ENCODE data around the gene ZNF304.

ZNF304 gene

GRCh38 chr19:57350877-57351805, at the start of gene ZNF304:
Gene ZNF304 (plus strand): TSS chr19:57351271. CDS start chr19:57351665, 394 bp downstream.
- FAIRE-seq (peak; percentile 75), DNase-seq (ENCODE audit: insufficient read length, low spot score) (peak; percentile 94)

- FAIRE-seq, result no peak
- no peak for DNase-seq (ENCODE audit: insufficient read length, low spot score)
Measured at GRCh38 chr19:57302020-57302465, 49.0 kb upstream of the ZNF304 start.

- DNase-seq (ENCODE audit: insufficient read length, low spot score) (no peak), FAIRE-seq (no peak)
Measured at GRCh38 chr19:57302727-57303401, 48.2 kb upstream of the ZNF304 start.

GRCh38 chr19:57305056-57305455, 46.0 kb upstream of the ZNF304 start:
- FAIRE-seq, result no peak
- DNase-seq (ENCODE audit: insufficient read length, low spot score), result no peak

- FAIRE-seq, result no peak
- DNase-seq (ENCODE audit: insufficient read length, low spot score), result no peak
Measured at GRCh38 chr19:57308514-57308913, 42.6 kb upstream of the ZNF304 start.

- FAIRE-seq, result no peak
- DNase-seq (ENCODE audit: insufficient read length, low spot score), result no peak
Measured at GRCh38 chr19:57310792-57311191, 40.3 kb upstream of the ZNF304 start.

- FAIRE-seq, result no peak
Measured at GRCh38 chr19:57314146-57314545, 36.9 kb upstream of the ZNF304 start.

GRCh38 chr19:57317503-57317902, 33.6 kb upstream of the ZNF304 start:
- DNase-seq (ENCODE audit: insufficient read length, low spot score), result no peak
- no peak for FAIRE-seq

More at GRCh38 chr19:57314146-57314545, 36.9 kb upstream of the ZNF304 start:
- no peak for DNase-seq (ENCODE audit: insufficient read length, low spot score)

- FAIRE-seq (no peak), DNase-seq (ENCODE audit: insufficient read length, low spot score) (no peak)
Measured at GRCh38 chr19:57319869-57320179, 31.2 kb upstream of the ZNF304 start.

- FAIRE-seq, result peak; percentile 99
- DNase-seq (ENCODE audit: insufficient read length, low spot score), result peak; percentile 97
Measured at GRCh38 chr19:57320180-57321084, 30.6 kb upstream of the ZNF304 start, which contains the start of gene ZNF543. Gene ZNF543 (plus strand): TSS chr19:57320472. CDS start chr19:57320854, 382 bp downstream.

GRCh38 chr19:57321116-57321515, 30.0 kb upstream of the ZNF304 start:
- DNase-seq (ENCODE audit: insufficient read length, low spot score) (no peak), FAIRE-seq (no peak)

- no peak for DNase-seq (ENCODE audit: insufficient read length, low spot score)
- FAIRE-seq, result no peak
Measured at GRCh38 chr19:57321751-57322150, 29.3 kb upstream of the ZNF304 start.

GRCh38 chr19:57324992-57325391, 26.1 kb upstream of the ZNF304 start:
- DNase-seq (ENCODE audit: insufficient read length, low spot score) (no peak), FAIRE-seq (no peak)

- no peak for DNase-seq (ENCODE audit: insufficient read length, low spot score)
- peak; percentile 52 for FAIRE-seq
Measured at GRCh38 chr19:57327993-57328392, 23.1 kb upstream of the ZNF304 start.

GRCh38 chr19:57334191-57334590, 16.9 kb upstream of the ZNF304 start:
- no peak for DNase-seq (ENCODE audit: insufficient read length, low spot score)
- no peak for FAIRE-seq

GRCh38 chr19:57338877-57339276, 12.2 kb upstream of the ZNF304 start:
- no peak for DNase-seq (ENCODE audit: insufficient read length, low spot score)
- no peak for FAIRE-seq

GRCh38 chr19:57342582-57342981, 8.5 kb upstream of the ZNF304 start:
- DNase-seq (ENCODE audit: insufficient read length, low spot score) (no peak), FAIRE-seq (no peak)

- no peak for DNase-seq (ENCODE audit: insufficient read length, low spot score)
- no peak for FAIRE-seq
Measured at GRCh38 chr19:57348136-57348535, 2.9 kb upstream of the ZNF304 start.

- DNase-seq (ENCODE audit: insufficient read length, low spot score) (no peak), FAIRE-seq (no peak)
Measured at GRCh38 chr19:57351867-57352266, 796 bp downstream of the ZNF304 start.

GRCh38 chr19:57355916-57356315, 4.8 kb downstream of the ZNF304 start:
- FAIRE-seq, result no peak
- DNase-seq (ENCODE audit: insufficient read length, low spot score), result no peak

- no peak for FAIRE-seq
- DNase-seq (ENCODE audit: insufficient read length, low spot score), result no peak
Measured at GRCh38 chr19:57357406-57357805, 6.3 kb downstream of the ZNF304 start.
